ENCODE measurements around the gene JMJD1C. TPM values are rescaled to one million over a fixed set of nuclear protein-coding genes. Genes with fewer than 3 reads are reported as not detected.

Gene JMJD1C
- total RNA-seq, 1 donor from 2014 or later = 34.6 TPM

- Histone ChIP-seq H3K27ac (replicated peaks) (no peak overlapping the region), H3K9me3 (replicated peaks) (peaks cover 6% of the 10 kb centered on the region), H3K4me3 (no peak overlapping the region), H3K36me3 (peaks cover 4% of the 10 kb centered on the region), H3K4me1 (peaks cover 23% of the 10 kb centered on the region), H3K27me3 (ENCODE audit: low read depth) (no peaks in the 10 kb centered on the region)
- no peak for TF ChIP-seq CTCF (IDR thresholded peaks at IDR 0.05; ENCODE audit: borderline replicate concordance)
- intact Hi-C loops (cut with micrococcal nuclease) = no loop called here
- no peak for DNase-seq
Measured at GRCh38 chr10:63456437-63457210, 9.2 kb downstream of the JMJD1C start.

GRCh38 chr10:63455507-63455906, 10.3 kb downstream of the JMJD1C start:
- peaks cover 26% of the 10 kb centered on the region for H3K4me1 ChIP-seq
- intact Hi-C loops (cut with micrococcal nuclease) = no loop called here

GRCh38 chr10:63454631-63455030, 11.1 kb downstream of the JMJD1C start:
- intact Hi-C loops (cut with micrococcal nuclease) = no loop called here
- DNase-seq = no peak

More at GRCh38 chr10:63455507-63455906, 10.3 kb downstream of the JMJD1C start:
- no peaks in the 10 kb centered on the region for H3K27me3 ChIP-seq (ENCODE audit: low read depth)
- H3K4me3 ChIP-seq = no peak overlapping the region
- H3K36me3 ChIP-seq = peaks cover 4% of the 10 kb centered on the region
- H3K9me3 ChIP-seq (replicated peaks) = peaks cover 6% of the 10 kb centered on the region
- no peak for DNase-seq
- H3K27ac ChIP-seq (replicated peaks) = no peak overlapping the region
- TF ChIP-seq CTCF (IDR thresholded peaks at IDR 0.05; ENCODE audit: borderline replicate concordance) = no peak

GRCh38 chr10:63452524-63452923, 13.3 kb downstream of the JMJD1C start:
- Histone ChIP-seq H3K4me3 (no peak overlapping the region), H3K4me1 (peaks cover 24% of the 10 kb centered on the region), H3K36me3 (peaks cover 4% of the 10 kb centered on the region), H3K27ac (replicated peaks) (no peak overlapping the region), H3K9me3 (replicated peaks) (peaks cover 6% of the 10 kb centered on the region), H3K27me3 (ENCODE audit: low read depth) (no peaks in the 10 kb centered on the region)
- TF ChIP-seq CTCF (IDR thresholded peaks at IDR 0.05; ENCODE audit: borderline replicate concordance) = no peak
- intact Hi-C loops (cut with micrococcal nuclease) = no loop called here
- no peak for DNase-seq

More at GRCh38 chr10:63454631-63455030, 11.1 kb downstream of the JMJD1C start:
- H3K9me3 ChIP-seq (replicated peaks) = peaks cover 6% of the 10 kb centered on the region
- no peak overlapping the region for H3K4me3 ChIP-seq
- no peaks in the 10 kb centered on the region for H3K27me3 ChIP-seq (ENCODE audit: low read depth)
- H3K36me3 ChIP-seq = peaks cover 4% of the 10 kb centered on the region
- peaks cover 26% of the 10 kb centered on the region for H3K4me1 ChIP-seq
- no peak overlapping the region for H3K27ac ChIP-seq (replicated peaks)
- no peak for TF ChIP-seq CTCF (IDR thresholded peaks at IDR 0.05; ENCODE audit: borderline replicate concordance)

GRCh38 chr10:63446716-63447440, 18.9 kb downstream of the JMJD1C start:
- DNase-seq = no peak
- intact Hi-C loops (cut with micrococcal nuclease) = no loop called here
- Histone ChIP-seq H3K27ac (replicated peaks) (no peak overlapping the region), H3K36me3 (no peaks in the 10 kb centered on the region), H3K9me3 (replicated peaks) (no peaks in the 10 kb centered on the region), H3K4me3 (no peak overlapping the region), H3K4me1 (peaks cover 37% of the 10 kb centered on the region), H3K27me3 (ENCODE audit: low read depth) (no peaks in the 10 kb centered on the region)
- TF ChIP-seq CTCF (IDR thresholded peaks at IDR 0.05; ENCODE audit: borderline replicate concordance) = no peak
